Measurements from ENCODE around the gene OSBP. TPM values are rescaled to one million over a fixed set of nuclear protein-coding genes. Genes with fewer than 3 reads are reported as not detected.

The OSBP gene
- total and polyA plus RNA-seq, 2 experiments from 2014 or later: 11.0 to 39.3 TPM

DNA sequence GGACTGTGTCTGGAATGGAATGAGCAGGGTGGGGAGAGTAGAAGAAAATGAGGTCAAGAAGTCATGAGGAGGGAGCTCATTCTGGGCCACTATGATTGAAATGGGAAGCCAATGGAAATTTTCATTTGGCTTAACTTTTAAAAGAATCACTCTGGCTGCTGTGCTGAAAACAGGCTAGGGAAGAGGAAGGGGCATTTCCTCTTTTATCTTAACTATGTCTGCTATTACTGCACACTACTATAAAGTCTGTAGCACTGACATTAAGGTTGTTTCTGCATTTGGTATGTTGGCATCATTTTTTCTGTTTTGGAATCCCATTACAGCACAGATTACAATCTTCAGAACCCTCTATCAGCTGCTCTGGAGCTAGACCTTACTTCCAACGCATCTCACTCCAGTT is 45.0 kb upstream of the OSBP start (continued):
- TF ChIP-seq EZH2 (IDR thresholded peaks at IDR 0.05; ENCODE audit: low read depth, unreplicated experiment) (no peak), ZNF331 (CRISPR knock-in tag; IDR thresholded peaks at IDR 0.05; ENCODE audit: low read depth) (no peak)
- TF ChIP-seq, protein P1, sequence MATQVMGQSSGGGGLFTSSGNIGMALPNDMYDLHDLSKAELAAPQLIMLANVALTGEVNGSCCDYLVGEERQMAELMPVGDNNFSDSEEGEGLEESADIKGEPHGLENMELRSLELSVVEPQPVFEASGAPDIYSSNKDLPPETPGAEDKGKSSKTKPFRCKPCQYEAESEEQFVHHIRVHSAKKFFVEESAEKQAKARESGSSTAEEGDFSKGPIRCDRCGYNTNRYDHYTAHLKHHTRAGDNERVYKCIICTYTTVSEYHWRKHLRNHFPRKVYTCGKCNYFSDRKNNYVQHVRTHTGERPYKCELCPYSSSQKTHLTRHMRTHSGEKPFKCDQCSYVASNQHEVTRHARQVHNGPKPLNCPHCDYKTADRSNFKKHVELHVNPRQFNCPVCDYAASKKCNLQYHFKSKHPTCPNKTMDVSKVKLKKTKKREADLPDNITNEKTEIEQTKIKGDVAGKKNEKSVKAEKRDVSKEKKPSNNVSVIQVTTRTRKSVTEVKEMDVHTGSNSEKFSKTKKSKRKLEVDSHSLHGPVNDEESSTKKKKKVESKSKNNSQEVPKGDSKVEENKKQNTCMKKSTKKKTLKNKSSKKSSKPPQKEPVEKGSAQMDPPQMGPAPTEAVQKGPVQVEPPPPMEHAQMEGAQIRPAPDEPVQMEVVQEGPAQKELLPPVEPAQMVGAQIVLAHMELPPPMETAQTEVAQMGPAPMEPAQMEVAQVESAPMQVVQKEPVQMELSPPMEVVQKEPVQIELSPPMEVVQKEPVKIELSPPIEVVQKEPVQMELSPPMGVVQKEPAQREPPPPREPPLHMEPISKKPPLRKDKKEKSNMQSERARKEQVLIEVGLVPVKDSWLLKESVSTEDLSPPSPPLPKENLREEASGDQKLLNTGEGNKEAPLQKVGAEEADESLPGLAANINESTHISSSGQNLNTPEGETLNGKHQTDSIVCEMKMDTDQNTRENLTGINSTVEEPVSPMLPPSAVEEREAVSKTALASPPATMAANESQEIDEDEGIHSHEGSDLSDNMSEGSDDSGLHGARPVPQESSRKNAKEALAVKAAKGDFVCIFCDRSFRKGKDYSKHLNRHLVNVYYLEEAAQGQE (IDR thresholded peaks at IDR 0.05; ENCODE audit: unreplicated experiment): no peak
- TF ChIP-seq, protein P2, sequence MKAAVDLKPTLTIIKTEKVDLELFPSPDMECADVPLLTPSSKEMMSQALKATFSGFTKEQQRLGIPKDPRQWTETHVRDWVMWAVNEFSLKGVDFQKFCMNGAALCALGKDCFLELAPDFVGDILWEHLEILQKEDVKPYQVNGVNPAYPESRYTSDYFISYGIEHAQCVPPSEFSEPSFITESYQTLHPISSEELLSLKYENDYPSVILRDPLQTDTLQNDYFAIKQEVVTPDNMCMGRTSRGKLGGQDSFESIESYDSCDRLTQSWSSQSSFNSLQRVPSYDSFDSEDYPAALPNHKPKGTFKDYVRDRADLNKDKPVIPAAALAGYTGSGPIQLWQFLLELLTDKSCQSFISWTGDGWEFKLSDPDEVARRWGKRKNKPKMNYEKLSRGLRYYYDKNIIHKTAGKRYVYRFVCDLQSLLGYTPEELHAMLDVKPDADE (IDR thresholded peaks at IDR 0.05): no peak

DNA sequence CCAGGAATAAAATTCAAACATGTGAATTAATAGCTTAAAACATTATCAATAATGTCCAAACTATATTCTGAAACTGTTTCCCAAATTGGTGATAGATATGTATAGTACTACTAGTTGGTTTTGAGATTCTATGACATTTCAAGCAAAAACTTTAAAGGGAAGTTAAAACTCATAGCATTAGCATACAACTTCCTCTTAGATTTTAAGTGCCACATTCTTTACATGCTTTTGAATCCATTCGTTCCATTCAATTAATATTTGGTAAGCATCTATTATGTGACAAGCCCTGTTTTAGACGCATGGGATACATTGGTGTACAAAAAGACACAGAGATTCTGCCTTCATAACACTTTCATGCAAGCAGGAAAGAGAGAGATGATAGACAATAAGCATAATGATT is 44.4 kb upstream of the OSBP start:
- Histone ChIP-seq H3K9me2 (ENCODE audit: insufficient read depth) (no peaks in the 10 kb centered on the region), H4K20me1 (replicated peaks; ENCODE audit: insufficient read depth) (peaks cover 9% of the 10 kb centered on the region), H3F3A (replicated peaks; ENCODE audit: low read depth) (no peaks in the 10 kb centered on the region), H3K36me3 (ENCODE audit: insufficient read depth) (peaks cover 47% of the 10 kb centered on the region), H3K79me2 (replicated peaks; ENCODE audit: insufficient read depth) (no peaks in the 10 kb centered on the region; the same call in 1 of the 2 replicates), H3K4me3 (peak overlapping the region; percentile 4; the same call in 1 of the 2 replicates), H2AFZ (no peak overlapping the region), H3K4me2 (no peak overlapping the region; the same call in 1 of the 2 replicates), H3K27ac (ENCODE audit: low read depth) (peak overlapping the region; percentile 64; the same call in 1 of the 2 replicates), H3K4me1 (ENCODE audit: insufficient read depth) (peaks cover 8% of the 10 kb centered on the region), H3K27me3 (ENCODE audit: insufficient read depth) (no peaks in the 10 kb centered on the region)
- no peak for DNase-seq (ENCODE audit: low spot score)
- Mint-ChIP-seq H3K27me3 (ENCODE audit: insufficient read depth, low read depth, poor library complexity) (peaks cover 4% of the 10 kb centered on the region), H3K36me3 (ENCODE audit: low read depth) (peaks cover 59% of the 10 kb centered on the region), H3K27ac (peak overlapping the region; percentile 43; the same call in 1 of the 2 replicates), H3K4me3 (no peak overlapping the region), H3K9me3 (no peaks in the 10 kb centered on the region), H3K4me1 (peaks cover 5% of the 10 kb centered on the region; the same call in 2 of the 3 replicates)
- TF ChIP-seq STAT1 (IDR thresholded peaks at IDR 0.05; ENCODE audit: unreplicated experiment): no peak
- TF ChIP-seq JUNB (IDR thresholded peaks at IDR 0.05; ENCODE audit: unreplicated experiment): no peak
- TF ChIP-seq, protein P3, sequence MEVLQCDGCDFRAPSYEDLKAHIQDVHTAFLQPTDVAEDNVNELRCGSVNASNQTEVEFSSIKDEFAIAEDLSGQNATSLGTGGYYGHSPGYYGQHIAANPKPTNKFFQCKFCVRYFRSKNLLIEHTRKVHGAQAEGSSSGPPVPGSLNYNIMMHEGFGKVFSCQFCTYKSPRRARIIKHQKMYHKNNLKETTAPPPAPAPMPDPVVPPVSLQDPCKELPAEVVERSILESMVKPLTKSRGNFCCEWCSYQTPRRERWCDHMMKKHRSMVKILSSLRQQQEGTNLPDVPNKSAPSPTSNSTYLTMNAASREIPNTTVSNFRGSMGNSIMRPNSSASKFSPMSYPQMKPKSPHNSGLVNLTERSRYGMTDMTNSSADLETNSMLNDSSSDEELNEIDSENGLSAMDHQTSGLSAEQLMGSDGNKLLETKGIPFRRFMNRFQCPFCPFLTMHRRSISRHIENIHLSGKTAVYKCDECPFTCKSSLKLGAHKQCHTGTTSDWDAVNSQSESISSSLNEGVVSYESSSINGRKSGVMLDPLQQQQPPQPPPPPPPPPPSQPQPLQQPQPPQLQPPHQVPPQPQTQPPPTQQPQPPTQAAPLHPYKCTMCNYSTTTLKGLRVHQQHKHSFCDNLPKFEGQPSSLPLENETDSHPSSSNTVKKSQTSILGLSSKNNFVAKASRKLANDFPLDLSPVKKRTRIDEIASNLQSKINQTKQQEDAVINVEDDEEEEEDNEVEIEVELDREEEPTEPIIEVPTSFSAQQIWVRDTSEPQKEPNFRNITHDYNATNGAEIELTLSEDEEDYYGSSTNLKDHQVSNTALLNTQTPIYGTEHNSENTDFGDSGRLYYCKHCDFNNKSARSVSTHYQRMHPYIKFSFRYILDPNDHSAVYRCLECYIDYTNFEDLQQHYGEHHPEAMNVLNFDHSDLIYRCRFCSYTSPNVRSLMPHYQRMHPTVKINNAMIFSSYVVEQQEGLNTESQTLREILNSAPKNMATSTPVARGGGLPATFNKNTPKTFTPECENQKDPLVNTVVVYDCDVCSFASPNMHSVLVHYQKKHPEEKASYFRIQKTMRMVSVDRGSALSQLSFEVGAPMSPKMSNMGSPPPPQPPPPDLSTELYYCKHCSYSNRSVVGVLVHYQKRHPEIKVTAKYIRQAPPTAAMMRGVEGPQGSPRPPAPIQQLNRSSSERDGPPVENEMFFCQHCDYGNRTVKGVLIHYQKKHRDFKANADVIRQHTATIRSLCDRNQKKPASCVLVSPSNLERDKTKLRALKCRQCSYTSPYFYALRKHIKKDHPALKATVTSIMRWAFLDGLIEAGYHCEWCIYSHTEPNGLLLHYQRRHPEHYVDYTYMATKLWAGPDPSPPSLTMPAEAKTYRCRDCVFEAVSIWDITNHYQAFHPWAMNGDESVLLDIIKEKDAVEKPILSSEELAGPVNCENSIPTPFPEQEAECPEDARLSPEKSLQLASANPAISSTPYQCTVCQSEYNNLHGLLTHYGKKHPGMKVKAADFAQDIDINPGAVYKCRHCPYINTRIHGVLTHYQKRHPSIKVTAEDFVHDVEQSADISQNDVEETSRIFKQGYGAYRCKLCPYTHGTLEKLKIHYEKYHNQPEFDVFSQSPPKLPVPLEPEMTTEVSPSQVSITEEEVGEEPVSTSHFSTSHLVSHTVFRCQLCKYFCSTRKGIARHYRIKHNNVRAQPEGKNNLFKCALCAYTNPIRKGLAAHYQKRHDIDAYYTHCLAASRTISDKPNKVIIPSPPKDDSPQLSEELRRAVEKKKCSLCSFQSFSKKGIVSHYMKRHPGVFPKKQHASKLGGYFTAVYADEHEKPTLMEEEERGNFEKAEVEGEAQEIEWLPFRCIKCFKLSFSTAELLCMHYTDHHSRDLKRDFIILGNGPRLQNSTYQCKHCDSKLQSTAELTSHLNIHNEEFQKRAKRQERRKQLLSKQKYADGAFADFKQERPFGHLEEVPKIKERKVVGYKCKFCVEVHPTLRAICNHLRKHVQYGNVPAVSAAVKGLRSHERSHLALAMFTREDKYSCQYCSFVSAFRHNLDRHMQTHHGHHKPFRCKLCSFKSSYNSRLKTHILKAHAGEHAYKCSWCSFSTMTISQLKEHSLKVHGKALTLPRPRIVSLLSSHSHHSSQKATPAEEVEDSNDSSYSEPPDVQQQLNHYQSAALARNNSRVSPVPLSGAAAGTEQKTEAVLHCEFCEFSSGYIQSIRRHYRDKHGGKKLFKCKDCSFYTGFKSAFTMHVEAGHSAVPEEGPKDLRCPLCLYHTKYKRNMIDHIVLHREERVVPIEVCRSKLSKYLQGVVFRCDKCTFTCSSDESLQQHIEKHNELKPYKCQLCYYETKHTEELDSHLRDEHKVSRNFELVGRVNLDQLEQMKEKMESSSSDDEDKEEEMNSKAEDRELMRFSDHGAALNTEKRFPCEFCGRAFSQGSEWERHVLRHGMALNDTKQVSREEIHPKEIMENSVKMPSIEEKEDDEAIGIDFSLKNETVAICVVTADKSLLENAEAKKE (CRISPR knock-in tag; IDR thresholded peaks at IDR 0.05): no peak
- no peak for TF ChIP-seq ZNF114 (CRISPR knock-in tag; IDR thresholded peaks at IDR 0.05)
- no peak for TF ChIP-seq ZNF331 (CRISPR knock-in tag; IDR thresholded peaks at IDR 0.05; ENCODE audit: low read depth)
- TF ChIP-seq CREB1 (CRISPR knock-in tag; IDR thresholded peaks at IDR 0.05; ENCODE audit: low read depth): no peak
- TF ChIP-seq NANOG (IDR thresholded peaks at IDR 0.05; ENCODE audit: borderline replicate concordance): no peak
- ATAC-seq: no peak
